GM19239 (cell line): ENCODE measurements around the gene FGFBP1.
"Not testable (repeated sequence)": the region's sequence is repeated elsewhere in the genome, so short reads cannot be mapped to it uniquely, and the experiment has no call there.

Experiments
- DNase-seq: peaks from one replicate; pipeline ENCODE4 v3.0.0; 2011; ENCODE audit warnings: low spot score; ENCODE audit not compliant: insufficient read length
- FAIRE-seq: peaks from 2 replicates; lab custom pipeline; 2011; peaks lifted over from hg19 to GRCh38; lab: Jason Lieb, UNC

FGFBP1 gene

DNA sequence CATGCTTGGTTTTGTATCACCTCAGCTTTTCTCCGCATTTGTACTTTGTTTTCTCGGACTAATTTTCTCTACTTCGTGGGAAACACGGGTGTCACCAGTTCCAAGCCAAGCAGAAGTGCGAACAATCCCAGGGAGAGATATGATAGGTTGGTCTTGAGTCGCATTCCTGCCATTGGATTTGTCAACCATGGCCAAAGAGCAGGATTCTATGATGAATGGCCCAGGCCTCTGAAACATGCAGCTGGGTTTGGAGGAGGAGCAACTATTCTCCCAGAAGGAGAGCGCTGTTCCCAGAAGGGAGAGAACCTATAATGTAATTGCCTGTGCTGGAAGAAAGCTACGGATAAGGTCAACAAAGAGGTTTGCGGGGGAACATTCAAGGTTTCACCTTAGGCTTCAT, 10.3 kb upstream of the FGFBP1 start:
- no peak for FAIRE-seq
- no peak for DNase-seq

- FAIRE-seq (no peak), DNase-seq (no peak)
Measured at GRCh38 chr4:15947684-15948083, 9.1 kb upstream of the FGFBP1 start.

DNA sequence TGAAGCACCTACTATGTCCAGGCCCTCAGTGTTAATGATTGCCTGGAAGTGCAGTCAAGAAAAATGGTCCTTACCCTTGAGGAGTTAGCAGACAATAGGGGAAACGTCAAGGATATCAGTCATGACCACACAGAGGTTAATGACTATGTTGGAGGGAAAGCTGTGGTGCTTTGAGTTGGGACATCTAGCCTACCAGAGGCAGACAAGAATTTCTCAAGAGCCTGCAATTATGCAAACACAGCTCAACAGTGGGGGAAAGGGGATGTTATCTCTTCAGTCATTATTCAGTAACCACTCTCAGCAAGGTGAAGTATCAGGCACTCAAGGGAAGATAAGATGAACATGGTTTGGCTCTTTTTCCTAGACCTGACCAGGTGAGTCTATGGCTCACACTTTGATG, 7.0 kb upstream of the FGFBP1 start:
- FAIRE-seq (no peak), DNase-seq (no peak)

GRCh38 chr4:15944895-15945294, 6.4 kb upstream of the FGFBP1 start:
- no peak for FAIRE-seq
- no peak for DNase-seq

DNA sequence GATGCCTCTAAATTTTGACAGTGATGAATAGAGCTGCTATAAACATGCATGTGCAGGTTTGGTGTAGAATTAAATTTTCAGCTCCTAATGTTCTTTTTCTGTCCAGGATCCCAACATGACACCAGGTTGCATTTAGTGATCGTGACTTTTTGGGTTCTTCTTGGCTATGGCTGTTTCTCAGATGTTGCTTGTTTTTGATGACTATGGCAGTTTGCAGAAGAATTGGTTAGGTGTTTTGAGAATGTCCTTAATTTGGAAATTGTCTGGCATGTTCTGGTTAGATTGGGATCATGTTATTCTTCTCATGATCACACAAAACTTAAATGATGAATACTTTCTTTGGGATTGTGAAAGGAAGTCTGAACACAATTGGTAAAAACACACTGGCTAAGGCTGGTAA, 3.7 kb upstream of the FGFBP1 start:
- FAIRE-seq (no peak), DNase-seq (no peak)

DNA sequence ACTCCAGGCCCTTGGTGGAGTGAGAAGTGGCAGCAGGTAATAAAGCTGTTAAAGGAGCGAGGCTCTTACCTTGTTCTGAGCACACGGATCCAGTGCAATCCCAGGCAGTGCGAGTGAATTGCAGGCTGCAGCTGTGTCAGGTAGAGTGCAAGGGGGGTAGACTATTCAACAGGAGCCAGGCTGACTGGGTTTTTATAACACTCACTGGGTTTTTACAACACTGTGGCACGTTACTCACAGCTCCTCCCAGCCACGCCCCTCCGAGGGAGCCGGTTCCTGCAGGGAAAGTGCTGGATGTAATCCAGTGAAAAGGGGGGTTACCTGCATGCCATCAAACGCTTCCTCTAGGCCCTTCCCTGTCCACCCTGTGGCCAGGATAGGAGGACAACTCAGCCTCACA, 358 bp downstream of the FGFBP1 start:
- DNase-seq (no peak), FAIRE-seq (no peak)

DNA sequence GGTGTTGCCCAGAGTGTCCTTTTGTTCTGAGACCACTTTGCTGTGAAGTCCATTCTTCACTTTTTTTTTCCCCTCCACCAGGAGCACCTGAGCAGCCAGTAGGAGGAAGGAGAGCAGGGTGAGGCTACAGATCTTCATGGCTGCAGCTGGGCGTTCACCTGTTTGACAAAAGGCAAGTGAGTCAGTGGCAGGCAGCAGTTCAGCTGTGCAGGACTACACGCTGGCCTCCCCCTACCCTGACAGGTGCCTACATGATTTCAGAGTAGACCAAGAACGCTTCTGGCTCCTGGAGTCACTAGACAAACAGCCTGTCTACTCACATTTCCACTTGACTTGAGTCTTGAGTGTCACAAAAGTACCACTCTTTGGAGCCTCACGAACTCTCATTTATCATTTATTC, 2.0 kb downstream of the FGFBP1 start:
- FAIRE-seq (no peak), DNase-seq (no peak)

DNA sequence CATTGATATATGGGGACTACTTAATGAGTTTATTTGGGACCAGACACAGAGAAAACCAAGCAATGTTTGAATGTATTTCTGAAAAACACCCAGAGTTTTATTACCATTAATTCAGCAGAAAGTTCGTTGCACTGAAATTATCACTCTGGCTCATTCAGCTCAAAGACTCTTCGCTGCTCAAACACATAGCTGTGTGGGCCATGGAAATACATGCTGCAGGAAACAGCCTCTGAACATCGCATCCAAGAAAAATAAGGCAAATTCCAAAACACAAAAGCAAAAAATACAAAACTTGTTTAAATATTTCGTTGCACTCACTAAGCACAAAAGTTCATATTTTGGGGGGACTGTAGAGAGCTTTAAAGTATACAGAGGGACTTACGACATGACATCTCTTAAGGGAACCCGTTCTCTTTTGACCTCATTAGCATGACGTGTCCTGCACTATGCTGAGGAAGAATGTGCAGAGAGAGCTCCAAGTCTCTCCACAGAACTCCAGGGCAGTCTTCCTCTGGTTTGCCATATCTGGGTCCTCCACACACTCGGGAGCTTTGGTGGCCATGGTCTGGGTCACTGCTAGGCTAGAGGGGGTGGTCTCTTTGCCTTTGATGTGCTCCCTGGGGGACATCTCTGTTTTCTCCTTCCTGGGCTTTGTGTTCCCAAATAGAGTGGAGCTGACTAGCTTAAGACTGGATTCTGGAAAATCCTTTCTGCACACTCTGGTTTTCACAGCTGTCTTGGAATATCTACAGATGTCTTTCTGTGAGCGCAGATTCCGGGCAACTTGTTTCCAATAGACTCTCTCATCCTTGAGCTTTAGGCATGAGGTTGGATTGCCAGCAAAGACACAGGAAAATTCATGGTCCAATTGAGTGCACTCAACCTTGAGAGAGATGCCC, 2.8 kb downstream of the FGFBP1 start:
- DNase-seq (no peak), FAIRE-seq (no peak)

- FAIRE-seq (no peak), DNase-seq (no peak)
Measured at GRCh38 chr4:15934259-15934658, 4.3 kb downstream of the FGFBP1 start.

DNA sequence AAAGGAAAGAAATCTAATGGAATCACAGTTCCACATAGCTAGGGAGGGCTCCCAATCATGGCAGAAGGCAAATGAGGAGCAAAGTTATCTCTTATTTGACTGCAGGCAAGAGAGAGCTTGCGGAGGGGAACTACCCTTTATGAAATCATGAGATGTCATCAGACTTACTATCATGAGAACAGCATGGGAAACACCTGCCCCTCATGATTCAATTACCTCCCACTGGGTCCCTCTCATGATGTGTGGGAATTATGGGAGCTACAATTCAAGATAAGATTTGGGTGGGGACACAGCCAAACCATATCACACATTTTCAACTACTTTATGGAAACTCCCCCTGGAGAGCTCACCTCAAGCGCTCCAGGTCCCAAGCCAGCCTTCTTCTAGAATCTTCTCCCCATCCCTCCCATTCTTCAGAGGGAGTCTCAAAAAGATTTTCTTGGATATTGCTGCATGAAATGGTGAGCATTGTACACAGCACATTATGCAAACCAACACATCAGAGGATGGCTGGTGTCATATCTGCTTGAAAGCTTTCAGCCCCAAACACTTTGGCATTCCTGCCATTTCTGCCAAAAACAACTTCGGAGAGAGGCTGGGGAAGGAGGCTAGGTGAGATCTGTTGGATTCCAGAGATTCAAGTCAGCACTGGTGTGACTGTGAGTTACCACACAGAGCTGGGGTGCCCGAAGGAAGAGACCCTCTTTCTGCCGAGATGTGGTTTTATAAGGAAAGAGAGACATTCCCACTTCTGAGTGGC, 6.9 kb downstream of the FGFBP1 start:
- FAIRE-seq (no peak), DNase-seq (no peak)

- DNase-seq (no peak), FAIRE-seq (no peak)
Measured at GRCh38 chr4:15930314-15930713, 8.2 kb downstream of the FGFBP1 start.

DNA sequence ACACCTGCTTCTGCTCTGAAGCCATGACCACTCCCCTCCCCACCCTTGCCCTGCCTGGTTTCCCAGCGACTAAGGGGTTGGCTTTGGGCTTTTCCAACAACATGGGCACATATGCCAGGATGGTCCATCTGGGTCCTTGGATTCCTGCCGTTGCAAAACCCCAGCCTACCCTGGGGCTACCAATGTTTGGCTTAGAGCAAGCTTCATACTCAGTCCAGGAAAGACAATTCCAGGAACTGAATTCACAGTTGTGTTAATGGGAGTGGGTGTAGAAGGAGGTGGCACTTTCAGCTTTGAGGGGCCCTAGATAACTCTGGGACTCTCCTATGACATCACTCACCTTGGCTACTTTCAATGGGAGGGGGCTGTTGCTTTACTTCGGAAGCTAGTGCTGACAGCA, 9.0 kb downstream of the FGFBP1 start:
- DNase-seq (no peak), FAIRE-seq (no peak)

DNA sequence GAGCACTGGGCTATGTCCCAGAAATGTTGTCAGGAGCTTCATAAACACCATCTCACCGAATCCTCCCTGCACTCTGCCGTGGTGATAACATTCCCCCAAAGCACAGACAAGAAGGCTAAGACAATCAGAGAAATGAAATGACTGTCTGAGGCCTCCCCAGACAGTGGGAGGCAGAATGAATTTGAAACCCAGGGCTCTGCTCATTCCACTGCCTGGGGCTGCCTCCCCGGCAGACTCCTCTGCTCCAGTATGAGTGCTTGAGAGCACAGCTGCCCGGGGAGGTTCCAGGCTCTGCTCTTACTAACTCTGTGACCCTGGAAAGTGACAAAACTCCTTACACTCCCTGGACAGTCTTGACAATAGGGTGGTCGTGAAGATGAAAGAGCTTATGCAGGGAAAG, 9.7 kb downstream of the FGFBP1 start:
- FAIRE-seq, result no peak
- no peak for DNase-seq

- DNase-seq (no peak), FAIRE-seq (no peak)
Measured at GRCh38 chr4:15926486-15926885, 12.1 kb downstream of the FGFBP1 start.

DNA sequence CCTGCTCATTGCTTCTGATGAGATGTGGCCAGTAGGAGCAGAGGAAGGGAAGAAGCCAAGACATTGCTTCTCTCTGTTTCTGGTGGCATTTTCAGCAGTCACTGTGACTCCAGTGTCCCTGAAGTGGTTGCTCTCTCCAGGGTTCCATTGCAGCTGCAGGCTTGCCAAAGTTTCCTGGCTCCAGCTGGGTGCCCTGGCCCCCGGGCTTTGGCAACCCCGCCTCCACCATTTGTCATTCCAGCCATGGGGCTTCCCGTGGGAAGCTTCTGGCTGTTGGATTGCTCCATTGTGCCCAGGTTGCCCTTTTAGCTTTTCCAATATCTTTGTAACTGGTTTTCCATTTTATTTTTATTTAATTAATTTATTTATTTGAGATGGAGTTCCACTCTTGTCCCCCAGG, 12.7 kb downstream of the FGFBP1 start:
- FAIRE-seq (no peak), DNase-seq (no peak)

DNA sequence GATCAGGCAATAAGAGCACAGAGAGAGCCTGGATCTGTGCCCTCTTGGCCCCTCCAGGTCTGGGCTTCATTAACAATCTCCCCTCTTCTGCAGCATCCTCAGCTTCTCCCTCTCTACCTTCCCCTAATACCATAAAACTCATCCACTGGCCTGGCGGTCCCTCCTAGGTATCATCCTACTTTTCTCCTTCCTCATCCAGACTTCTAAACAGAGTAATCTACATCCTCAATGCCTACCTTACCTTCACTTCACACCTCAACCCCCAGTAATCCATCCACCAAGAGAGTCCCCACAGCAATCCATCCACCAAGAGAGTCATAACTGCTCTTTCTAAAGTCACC, 17.0 kb downstream of the FGFBP1 start:
- FAIRE-seq (no peak), DNase-seq (no peak)

DNA sequence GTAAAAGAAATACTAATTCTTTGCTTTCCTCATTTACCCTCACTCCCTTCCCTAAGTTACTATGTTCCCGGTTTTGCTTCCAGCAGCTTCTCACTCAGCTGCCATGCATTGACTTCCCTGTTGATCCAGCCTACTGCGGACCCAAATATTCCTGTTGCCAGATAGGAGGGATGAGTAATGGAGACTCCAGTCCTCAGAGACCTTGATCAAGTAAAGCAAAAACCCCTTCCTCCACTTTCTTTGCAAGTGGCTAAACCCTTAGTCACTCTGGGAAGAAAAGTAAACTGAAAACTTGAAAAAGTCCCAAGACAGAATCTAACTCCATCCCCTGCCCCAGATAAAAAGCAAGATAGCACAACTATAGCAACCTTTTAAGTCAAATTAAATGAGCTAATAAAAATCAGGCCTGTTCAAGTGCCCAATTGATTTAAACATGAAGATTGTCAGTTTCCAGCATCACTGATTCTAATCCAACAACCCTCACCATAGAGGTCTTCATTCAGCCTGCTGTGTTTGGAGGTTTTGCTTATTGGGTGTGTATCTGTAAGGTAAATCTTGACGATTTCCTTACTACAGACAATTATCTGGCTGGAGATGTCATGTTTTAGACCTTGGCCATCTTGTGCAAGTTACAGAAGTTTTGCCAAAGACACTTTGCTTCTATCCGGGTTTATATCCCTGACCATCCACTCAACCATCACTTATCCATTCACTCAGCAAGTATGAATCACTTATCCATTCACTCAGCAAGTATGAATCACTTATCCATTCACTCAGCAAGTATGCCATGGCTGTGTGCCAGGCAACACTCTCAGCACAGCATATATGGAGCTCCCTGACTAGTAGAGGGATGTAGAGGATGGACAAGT, 17.6 kb downstream of the FGFBP1 start:
- FAIRE-seq (no peak), DNase-seq (no peak)

- FAIRE-seq (no peak), DNase-seq (no peak)
Measured at GRCh38 chr4:15918484-15919129, 19.9 kb downstream of the FGFBP1 start.

DNA sequence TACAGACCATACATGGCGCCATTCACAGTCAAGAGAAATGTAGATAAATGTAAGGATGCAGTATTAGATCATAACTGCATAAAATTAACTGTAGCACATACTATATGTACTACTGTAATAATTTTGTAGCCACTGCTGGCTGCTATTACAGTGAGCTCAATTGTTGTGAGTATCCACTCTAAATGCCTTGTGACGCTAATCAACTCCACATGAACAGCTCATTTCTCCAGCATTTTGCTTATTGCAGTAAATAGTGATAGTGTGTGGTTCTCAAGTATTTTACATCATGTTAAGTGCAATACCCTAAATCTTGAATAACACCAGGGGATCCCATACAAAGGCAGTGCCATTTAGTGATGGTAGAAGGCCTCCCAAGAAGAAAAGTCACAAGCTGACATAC, 21.2 kb downstream of the FGFBP1 start:
- FAIRE-seq (no peak), DNase-seq (no peak)

- not testable (repeated sequence) for DNase-seq, FAIRE-seq
Measured at GRCh38 chr4:15916358-15916757, 22.2 kb downstream of the FGFBP1 start.
